Esophagus muscularis mucosa (tissue), 4 donors: Measurements from ENCODE around the gene SUN1.

Experiments used
- CTCF ChIP-seq, 3 experiments: fragments of 200-600 bp in 2 of 3; fragments of 450-650 bp in 1 of 3; sonication (generic) in 2 of 3; IDR thresholded peaks; one replicate each; pipeline ENCODE4 v1.5.1; 2017 to 2019; ENCODE audit warnings: antibody characterized with exemption in 3 of 3, mild to moderate bottlenecking in 2 of 3, moderate library complexity in 1 of 3
- EP300 ChIP-seq: sonication (generic); formaldehyde crosslinking; IDR thresholded peaks from one replicate; pipeline ENCODE4 v1.6.1; 2017; ENCODE audit warnings: antibody characterized with exemption
- POLR2A ChIP-seq: fragments of 450-650 bp; IDR thresholded peaks from one replicate; pipeline ENCODE4 v1.6.1; 2017; ENCODE audit warnings: antibody characterized with exemption, moderate library complexity, mild to moderate bottlenecking, low read depth
- POLR2AphosphoS5 ChIP-seq, 2 donors: sonication (generic); formaldehyde crosslinking; IDR thresholded peaks; one replicate each; pipeline ENCODE4 v1.6.1; 2017; ENCODE audit warnings: antibody characterized with exemption in 2 of 2

GRCh38 chr7:845091-845490, 12.8 kb downstream of the SUN1 start:
- TF ChIP-seq POLR2AphosphoS5 (IDR thresholded peaks at IDR 0.05): no peak
- no peak for TF ChIP-seq CTCF (IDR thresholded peaks at IDR 0.05)
- no peak for TF ChIP-seq POLR2A
- TF ChIP-seq EP300: no peak
